Endometrial microvascular endothelial cells (primary cell): Measurements from ENCODE around the gene TRIP4. TPM values are rescaled to one million over a fixed set of nuclear protein-coding genes. Genes with fewer than 3 reads are reported as not detected.

ENCODE experiments used
- in situ Hi-C: cut with HindIII; loops from 2 replicates; pipeline ENCODE4 v1.10.0; 2017; ENCODE audit warnings: low sequenced_read_pairs, low pct_unique_long_range_greater_than_20kb; ENCODE audit errors: inconsistent ontology term
- total RNA-seq: library from RNA; depleted of rRNA; stranded (reverse); fragments of >200 nt; gene quantifications from one replicate; pipeline ENCODE4 v1.2.3, GENCODE V29; 2015; ENCODE audit errors: inconsistent ontology term

TRIP4 gene
- total RNA-seq, 1 donor from 2014 or later = 7.0 TPM

GRCh38 chr15:64438653-64439447 is 51.2 kb downstream of the TRIP4 start:
- in situ Hi-C loops = loop anchor here (25.0 kb wide), 1 partner anchor 248 kb away; no protein-coding TSS in a partner anchor

- in situ Hi-C loops = loop anchor here (25.0 kb wide), 1 partner anchor 245 kb away; no protein-coding TSS in a partner anchor
These were observed 54.2 kb downstream of the TRIP4 start for GRCh38 chr15:64441852-64442251.

- in situ Hi-C loops = loop anchor here (25.0 kb wide), 1 partner anchor 244 kb away; no protein-coding TSS in a partner anchor
These were observed 55.4 kb downstream of the TRIP4 start for GRCh38 chr15:64443016-64443415.

GRCh38 chr15:64443747-64444621 is 56.3 kb downstream of the TRIP4 start:
- in situ Hi-C loops = loop anchor here (25.0 kb wide), 1 partner anchor 243 kb away; no protein-coding TSS in a partner anchor

- in situ Hi-C loops = loop anchor here (25.0 kb wide), 1 partner anchor 242 kb away; no protein-coding TSS in a partner anchor
These were observed 57.2 kb downstream of the TRIP4 start for GRCh38 chr15:64444836-64445235.

- in situ Hi-C loops = loop anchor here (25.0 kb wide), 1 partner anchor 240 kb away; no protein-coding TSS in a partner anchor
These were observed 60.1 kb downstream of the TRIP4 start for GRCh38 chr15:64447536-64448315.

GRCh38 chr15:64452988-64453688 is 65.5 kb downstream of the TRIP4 start:
- in situ Hi-C loops = no loop called here

GRCh38 chr15:64453689-64454037 is 66.0 kb downstream of the TRIP4 start:
- in situ Hi-C loops = no loop called here

GRCh38 chr15:64454282-64454681 is 66.6 kb downstream of the TRIP4 start:
- in situ Hi-C loops = no loop called here

- in situ Hi-C loops = no loop called here
These were observed 68.3 kb downstream of the TRIP4 start for GRCh38 chr15:64455961-64456371.

- in situ Hi-C loops = no loop called here
These were observed 69.0 kb downstream of the TRIP4 start for GRCh38 chr15:64456634-64457108.

- in situ Hi-C loops = no loop called here
These were observed 71.6 kb downstream of the TRIP4 start for GRCh38 chr15:64459066-64459781.

- in situ Hi-C loops = no loop called here
These were observed 72.6 kb downstream of the TRIP4 start, which contains the start of gene ZNF609 for GRCh38 chr15:64460206-64460723. ZNF609 (plus strand) TSS chr15:64460578; CDS start chr15:64499420, 38,842 bp downstream.

GRCh38 chr15:64460724-64461720 is 73.4 kb downstream of the TRIP4 start:
- in situ Hi-C loops = no loop called here

GRCh38 chr15:64461721-64462162 is 74.1 kb downstream of the TRIP4 start:
- in situ Hi-C loops = no loop called here

- in situ Hi-C loops = no loop called here
These were observed 74.9 kb downstream of the TRIP4 start for GRCh38 chr15:64462492-64462891.
